GM10266 (cell line): Measurements from ENCODE around the gene PWWP2A.
A peak's percentile ranks its signal among the peaks of the same experiment; 100 is the strongest.

ENCODE experiments used
- DNase-seq: peaks from one replicate; pipeline ENCODE4 v3.0.0; 2012; ENCODE audit errors: extremely low spot score
- TF ChIP-seq, protein P1 (sequence below): IDR thresholded peaks from 2 replicates; pipeline ENCODE4 v1.5.1; 2012; ENCODE audit warnings: mild to moderate bottlenecking, low read depth; ENCODE audit not compliant: control insufficient read depth, insufficient read depth; ENCODE audit errors: missing control alignments

Gene PWWP2A, protein sequence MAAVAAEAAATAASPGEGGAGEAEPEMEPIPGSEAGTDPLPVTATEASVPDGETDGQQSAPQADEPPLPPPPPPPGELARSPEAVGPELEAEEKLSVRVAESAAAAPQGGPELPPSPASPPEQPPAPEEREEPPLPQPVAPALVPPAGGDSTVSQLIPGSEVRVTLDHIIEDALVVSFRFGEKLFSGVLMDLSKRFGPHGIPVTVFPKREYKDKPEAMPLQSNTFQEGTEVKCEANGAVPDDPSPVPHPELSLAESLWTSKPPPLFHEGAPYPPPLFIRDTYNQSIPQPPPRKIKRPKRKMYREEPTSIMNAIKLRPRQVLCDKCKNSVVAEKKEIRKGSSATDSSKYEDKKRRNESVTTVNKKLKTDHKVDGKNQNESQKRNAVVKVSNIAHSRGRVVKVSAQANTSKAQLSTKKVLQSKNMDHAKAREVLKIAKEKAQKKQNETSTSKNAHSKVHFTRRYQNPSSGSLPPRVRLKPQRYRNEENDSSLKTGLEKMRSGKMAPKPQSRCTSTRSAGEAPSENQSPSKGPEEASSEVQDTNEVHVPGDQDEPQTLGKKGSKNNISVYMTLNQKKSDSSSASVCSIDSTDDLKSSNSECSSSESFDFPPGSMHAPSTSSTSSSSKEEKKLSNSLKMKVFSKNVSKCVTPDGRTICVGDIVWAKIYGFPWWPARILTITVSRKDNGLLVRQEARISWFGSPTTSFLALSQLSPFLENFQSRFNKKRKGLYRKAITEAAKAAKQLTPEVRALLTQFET

DNA sequence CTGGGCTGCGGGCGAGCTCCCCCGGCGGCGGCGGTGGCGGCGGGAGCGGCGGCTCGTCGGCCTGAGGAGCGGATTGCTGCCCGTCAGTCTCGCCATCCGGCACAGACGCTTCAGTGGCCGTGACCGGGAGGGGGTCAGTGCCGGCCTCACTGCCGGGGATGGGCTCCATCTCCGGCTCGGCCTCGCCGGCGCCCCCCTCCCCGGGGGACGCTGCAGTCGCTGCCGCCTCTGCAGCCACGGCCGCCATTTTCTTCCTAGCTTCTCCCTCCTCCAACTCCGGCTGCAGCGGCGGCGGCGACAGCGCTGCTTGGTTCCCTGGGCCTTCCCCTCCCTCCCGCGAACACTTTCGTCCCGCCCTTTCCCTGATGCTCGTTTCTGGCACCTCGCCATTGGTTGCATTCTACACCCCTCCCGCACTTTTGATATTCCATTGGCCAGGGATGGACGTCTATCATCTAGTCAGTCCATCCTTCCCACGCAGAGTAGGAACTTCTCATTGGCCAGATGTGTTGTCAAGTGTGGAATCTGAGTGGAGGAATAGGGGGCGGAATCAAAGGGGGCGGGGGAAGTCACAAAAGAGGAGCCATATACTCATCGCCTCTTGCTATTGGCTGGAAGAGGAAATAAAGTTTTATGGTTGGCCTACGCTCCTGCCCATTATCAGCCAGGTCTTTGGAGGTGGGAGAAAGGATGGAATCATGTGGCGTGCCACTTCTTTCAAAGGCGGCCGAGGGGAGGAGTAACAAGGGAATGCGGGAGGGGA is at the start of gene PWWP2A:
TSS of gene PWWP2A (minus strand) at position 309 of the 763 bp plus-strand sequence. CDS start at position 247, 62 bp downstream.
- TF ChIP-seq, protein P1, sequence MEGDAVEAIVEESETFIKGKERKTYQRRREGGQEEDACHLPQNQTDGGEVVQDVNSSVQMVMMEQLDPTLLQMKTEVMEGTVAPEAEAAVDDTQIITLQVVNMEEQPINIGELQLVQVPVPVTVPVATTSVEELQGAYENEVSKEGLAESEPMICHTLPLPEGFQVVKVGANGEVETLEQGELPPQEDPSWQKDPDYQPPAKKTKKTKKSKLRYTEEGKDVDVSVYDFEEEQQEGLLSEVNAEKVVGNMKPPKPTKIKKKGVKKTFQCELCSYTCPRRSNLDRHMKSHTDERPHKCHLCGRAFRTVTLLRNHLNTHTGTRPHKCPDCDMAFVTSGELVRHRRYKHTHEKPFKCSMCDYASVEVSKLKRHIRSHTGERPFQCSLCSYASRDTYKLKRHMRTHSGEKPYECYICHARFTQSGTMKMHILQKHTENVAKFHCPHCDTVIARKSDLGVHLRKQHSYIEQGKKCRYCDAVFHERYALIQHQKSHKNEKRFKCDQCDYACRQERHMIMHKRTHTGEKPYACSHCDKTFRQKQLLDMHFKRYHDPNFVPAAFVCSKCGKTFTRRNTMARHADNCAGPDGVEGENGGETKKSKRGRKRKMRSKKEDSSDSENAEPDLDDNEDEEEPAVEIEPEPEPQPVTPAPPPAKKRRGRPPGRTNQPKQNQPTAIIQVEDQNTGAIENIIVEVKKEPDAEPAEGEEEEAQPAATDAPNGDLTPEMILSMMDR, result peak; percentile 10
- peak; percentile 98 for DNase-seq

DNA sequence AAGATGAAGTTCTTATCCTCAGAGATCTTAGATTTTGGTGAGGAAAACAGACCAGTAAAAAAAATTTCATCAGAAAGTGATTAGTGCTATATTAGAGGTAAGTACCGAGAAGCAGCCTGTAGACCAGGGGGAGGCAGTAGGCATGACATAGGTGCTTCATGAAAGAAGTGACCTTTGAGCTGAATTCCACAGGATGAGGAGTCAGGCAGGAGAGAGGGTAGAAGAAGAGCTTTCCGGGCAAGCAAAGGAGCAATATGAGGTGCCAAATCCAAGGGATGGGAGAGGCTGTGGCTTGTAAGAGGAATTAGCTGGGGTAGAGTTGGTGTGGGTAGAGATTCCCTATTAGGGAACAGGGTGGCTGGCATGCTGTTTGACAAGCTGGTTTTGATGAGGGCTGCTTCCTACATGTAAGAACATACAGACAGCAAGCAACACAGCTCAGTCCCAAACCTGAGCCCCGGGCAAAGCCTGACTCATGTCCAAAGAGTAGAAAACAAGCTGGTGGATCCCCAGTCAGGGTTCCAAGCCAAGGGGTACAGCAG is 48.4 kb upstream of the PWWP2A start:
- DNase-seq, result no peak
- TF ChIP-seq, protein P1, result no peak

DNA sequence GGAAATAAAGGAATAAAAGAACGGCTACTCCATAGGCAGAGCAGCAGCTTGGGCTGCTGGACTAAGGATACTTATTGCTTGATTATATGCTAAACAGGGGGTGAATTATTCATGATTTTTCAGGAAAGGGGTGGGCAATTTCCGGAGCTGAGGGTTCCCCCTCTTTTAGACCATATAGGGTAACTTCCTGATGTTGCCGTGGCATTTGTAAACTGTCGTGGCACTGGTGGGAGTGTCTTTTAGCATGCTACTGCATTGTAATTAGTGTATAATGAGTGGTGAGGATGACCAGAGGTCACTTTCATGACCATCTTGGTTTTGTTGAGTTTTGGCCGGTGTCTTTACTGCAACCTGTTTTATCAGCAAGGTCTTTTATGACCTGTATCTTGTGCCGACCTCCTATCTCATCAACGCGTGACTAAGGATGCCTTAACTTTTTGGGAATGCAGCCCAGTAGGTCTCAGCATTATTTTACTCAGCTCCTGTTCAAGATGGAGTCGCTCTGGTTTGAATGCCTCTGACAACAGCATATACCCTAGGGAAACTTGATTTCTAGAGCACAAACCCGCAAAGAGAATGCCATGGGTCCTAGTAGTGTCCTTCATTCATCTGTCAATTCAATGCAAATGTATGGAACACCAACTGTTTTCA is 47.8 kb upstream of the PWWP2A start:
- no peak for DNase-seq
- TF ChIP-seq, protein P1, result no peak

DNA sequence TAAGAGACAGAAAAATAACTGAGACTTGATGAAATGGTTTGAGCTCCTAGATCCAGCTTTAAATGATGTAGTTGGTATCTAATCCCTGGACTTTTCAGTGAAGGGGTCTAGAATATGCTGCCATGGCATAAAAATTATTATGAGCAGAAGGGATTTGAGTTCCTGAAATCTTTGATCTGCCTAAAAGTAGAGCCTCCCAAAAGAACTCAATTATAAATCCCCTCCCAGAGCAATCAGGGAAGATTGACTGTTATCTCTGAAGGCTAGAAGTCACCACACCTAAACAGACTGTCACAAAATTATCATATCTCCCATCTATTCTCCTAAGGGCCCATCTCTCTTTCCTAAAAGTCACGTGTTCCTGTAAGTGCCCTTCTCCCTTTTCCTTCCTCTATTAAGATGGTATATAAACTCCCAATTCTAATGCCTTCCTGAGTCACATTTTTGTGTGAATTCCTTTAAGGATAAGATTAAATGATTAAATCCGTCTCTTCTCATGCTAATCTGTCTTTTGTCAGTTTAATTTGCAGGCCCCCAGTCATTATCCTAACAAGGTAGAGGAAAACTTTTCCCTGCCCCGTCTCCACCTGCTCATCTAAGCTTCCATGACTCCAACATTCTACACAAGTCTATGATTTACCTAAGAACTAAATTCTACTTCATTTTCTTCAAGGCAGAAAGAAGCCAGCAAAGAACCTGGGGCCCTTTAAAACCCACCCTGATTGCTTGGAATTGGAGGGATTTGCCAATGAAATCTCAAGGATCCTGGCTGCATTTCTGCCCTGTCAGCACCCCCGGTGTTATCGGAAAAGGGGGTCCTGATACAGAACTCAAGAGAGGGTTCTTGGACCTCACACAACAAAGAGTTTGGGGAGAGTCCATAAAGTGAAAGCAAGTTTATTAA is 47.1 kb upstream of the PWWP2A start:
- DNase-seq, result no peak
- TF ChIP-seq, protein P1, result no peak

DNA sequence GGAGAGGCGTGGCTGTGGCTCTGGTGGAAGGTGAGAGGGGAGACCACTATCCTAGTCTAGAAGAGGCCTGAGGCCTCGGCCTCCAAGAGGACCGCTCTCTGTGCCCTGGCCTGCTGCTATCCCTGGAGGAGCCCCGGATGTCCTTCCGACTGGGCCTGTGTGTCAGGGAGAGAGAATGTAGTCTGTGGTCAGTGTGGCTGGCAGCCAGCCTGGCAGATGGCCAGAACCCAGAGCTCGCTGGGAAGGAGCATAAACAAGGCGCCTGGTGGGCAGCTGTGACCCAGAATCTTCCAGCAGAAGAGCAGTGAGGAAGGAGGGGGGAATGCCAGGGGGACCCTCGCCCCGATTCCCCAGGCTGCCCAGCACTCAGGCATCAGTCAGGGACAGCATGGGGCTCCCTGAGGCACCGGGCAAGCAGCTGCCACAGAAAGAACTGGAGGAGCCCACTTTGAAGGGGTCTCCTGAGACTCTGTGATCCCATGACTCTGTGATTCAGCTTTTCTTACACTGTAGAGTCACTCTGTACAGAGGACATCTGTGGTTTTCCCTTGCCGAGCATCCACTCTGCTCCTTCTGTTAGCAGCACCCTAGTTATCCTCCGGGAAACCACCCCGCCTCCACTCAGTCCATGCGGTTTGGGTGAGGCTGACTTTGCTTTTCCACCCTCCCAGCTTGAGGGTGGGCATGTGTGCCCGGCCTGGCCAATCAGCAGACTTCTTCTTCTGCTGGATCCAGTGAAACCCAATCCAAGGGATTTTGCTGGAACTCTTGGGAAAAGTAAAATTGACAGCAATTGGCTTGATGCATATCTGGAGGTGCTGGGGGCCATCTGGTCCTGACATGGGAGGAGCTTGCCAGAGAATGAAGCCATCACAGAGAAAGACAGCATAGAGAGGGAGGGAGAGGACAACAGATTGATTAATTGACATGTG is 46.2 kb upstream of the PWWP2A start:
- DNase-seq, result no peak
- TF ChIP-seq, protein P1, result no peak
